ENCODE measurements around the gene ARHGEF10L. TPM values are rescaled to one million over a fixed set of nuclear protein-coding genes. Genes with fewer than 3 reads are reported as not detected.

The ARHGEF10L gene
- polyA plus RNA-seq, 1 donor (not counting 4 experiments of a cell fraction or from before 2014, with no cell fraction given) = 2.4 TPM

GRCh38 chr1:17735793-17736192 lies 196.3 kb downstream of the ARHGEF10L start:
- dilution Hi-C loops (cut with MboI; ENCODE audit: extremely low pct_ligation_motif_present, low sequenced_read_pairs) = no loop called here
- DNase-seq (ENCODE audit: low read depth, low spot score) (no peak), FAIRE-seq (no peak)
- H3K9ac ChIP-seq (ENCODE audit: control insufficient read depth, extremely low read depth, insufficient read depth, low read length) = no peak overlapping the region
- H3K9me1 ChIP-seq (ENCODE audit: control insufficient read depth, extremely low read depth, insufficient read depth, low read length) = no peaks in the 10 kb centered on the region
- H3K27me3 ChIP-seq (ENCODE audit: control insufficient read depth, extremely low read depth, insufficient read depth, low read length) = no peaks in the 10 kb centered on the region
- no peaks in the 10 kb centered on the region for H3K4me1 ChIP-seq (ENCODE audit: control insufficient read depth, extremely low read depth, insufficient read depth, low read length)
- H3K27ac ChIP-seq (ENCODE audit: control insufficient read depth, insufficient read depth, low read length) = no peak overlapping the region
- no peak overlapping the region for H3K4me2 ChIP-seq (ENCODE audit: control insufficient read depth, extremely low read depth, insufficient read depth, low read depth, low read length)
- no peak for TF ChIP-seq EZH2 (IDR thresholded peaks at IDR 0.05; ENCODE audit: low read length)
- no peak for TF ChIP-seq CTCF (optimal IDR thresholded peaks at IDR 0.05 in 1 of 3, IDR thresholded peaks at IDR 0.05 in 1 of 3, conservative IDR thresholded peaks at IDR 0.05 in 1 of 3; ENCODE audit: extremely low read depth in 1 of 3, insufficient read depth in 2 of 3, low read length in 3 of 3)
- no peaks in the 10 kb centered on the region for H3K9me3 ChIP-seq (ENCODE audit: control insufficient read depth, low read depth, low read length)
- H3K4me3 ChIP-seq (ENCODE audit: control insufficient read depth in 2 of 3, extremely low read depth in 1 of 3, insufficient read depth in 2 of 3, low read depth in 1 of 3, low read length in 3 of 3) = no peak overlapping the region
- H3K79me2 ChIP-seq (ENCODE audit: control insufficient read depth, insufficient read depth, low read length) = no peaks in the 10 kb centered on the region
- H2AFZ ChIP-seq (ENCODE audit: control insufficient read depth, low read length) = no peak overlapping the region
- no peaks in the 10 kb centered on the region for H4K20me1 ChIP-seq (ENCODE audit: control insufficient read depth, extremely low read depth, insufficient read depth, low read length)
- H3K36me3 ChIP-seq (ENCODE audit: control insufficient read depth in 2 of 2, extremely low read depth in 1 of 2, insufficient read depth in 2 of 2, low read length in 2 of 2) = no peaks in the 10 kb centered on the region

GRCh38 chr1:17736625-17737024 lies 197.1 kb downstream of the ARHGEF10L start:
- FAIRE-seq (no peak), DNase-seq (ENCODE audit: low read depth, low spot score) (no peak)
- no peaks in the 10 kb centered on the region for H3K9me1 ChIP-seq (ENCODE audit: control insufficient read depth, extremely low read depth, insufficient read depth, low read length)
- H3K27me3 ChIP-seq (ENCODE audit: control insufficient read depth, extremely low read depth, insufficient read depth, low read length) = no peaks in the 10 kb centered on the region
- no peaks in the 10 kb centered on the region for H3K36me3 ChIP-seq (ENCODE audit: control insufficient read depth in 2 of 2, extremely low read depth in 1 of 2, insufficient read depth in 2 of 2, low read length in 2 of 2)
- no peak overlapping the region for H3K9ac ChIP-seq (ENCODE audit: control insufficient read depth, extremely low read depth, insufficient read depth, low read length)
- no peak overlapping the region for H3K4me3 ChIP-seq (ENCODE audit: control insufficient read depth in 2 of 3, extremely low read depth in 1 of 3, insufficient read depth in 2 of 3, low read depth in 1 of 3, low read length in 3 of 3)
- H3K9me3 ChIP-seq (ENCODE audit: control insufficient read depth, low read depth, low read length) = no peaks in the 10 kb centered on the region
- no peak overlapping the region for H3K4me2 ChIP-seq (ENCODE audit: control insufficient read depth, extremely low read depth, insufficient read depth, low read depth, low read length)
- no peaks in the 10 kb centered on the region for H4K20me1 ChIP-seq (ENCODE audit: control insufficient read depth, extremely low read depth, insufficient read depth, low read length)
- no peak overlapping the region for H3K27ac ChIP-seq (ENCODE audit: control insufficient read depth, insufficient read depth, low read length)
- no peak overlapping the region for H2AFZ ChIP-seq (ENCODE audit: control insufficient read depth, low read length)
- dilution Hi-C loops (cut with MboI; ENCODE audit: extremely low pct_ligation_motif_present, low sequenced_read_pairs) = no loop called here
- no peaks in the 10 kb centered on the region for H3K4me1 ChIP-seq (ENCODE audit: control insufficient read depth, extremely low read depth, insufficient read depth, low read length)
- no peaks in the 10 kb centered on the region for H3K79me2 ChIP-seq (ENCODE audit: control insufficient read depth, insufficient read depth, low read length)
- TF ChIP-seq EZH2 (IDR thresholded peaks at IDR 0.05; ENCODE audit: low read length) = no peak
- no peak for TF ChIP-seq CTCF (optimal IDR thresholded peaks at IDR 0.05 in 1 of 3, IDR thresholded peaks at IDR 0.05 in 1 of 3, conservative IDR thresholded peaks at IDR 0.05 in 1 of 3; ENCODE audit: extremely low read depth in 1 of 3, insufficient read depth in 2 of 3, low read length in 3 of 3)

All from keratinocyte (primary cell).